ENCODE results near the gene KCNT1. TPM values are rescaled to one million over a fixed set of nuclear protein-coding genes. Genes with fewer than 3 reads are reported as not detected.

KCNT1 gene
- total and polyA plus RNA-seq, 2 donors (not counting 3 experiments of a cell fraction or from before 2014, with no cell fraction given): not detected

DNA sequence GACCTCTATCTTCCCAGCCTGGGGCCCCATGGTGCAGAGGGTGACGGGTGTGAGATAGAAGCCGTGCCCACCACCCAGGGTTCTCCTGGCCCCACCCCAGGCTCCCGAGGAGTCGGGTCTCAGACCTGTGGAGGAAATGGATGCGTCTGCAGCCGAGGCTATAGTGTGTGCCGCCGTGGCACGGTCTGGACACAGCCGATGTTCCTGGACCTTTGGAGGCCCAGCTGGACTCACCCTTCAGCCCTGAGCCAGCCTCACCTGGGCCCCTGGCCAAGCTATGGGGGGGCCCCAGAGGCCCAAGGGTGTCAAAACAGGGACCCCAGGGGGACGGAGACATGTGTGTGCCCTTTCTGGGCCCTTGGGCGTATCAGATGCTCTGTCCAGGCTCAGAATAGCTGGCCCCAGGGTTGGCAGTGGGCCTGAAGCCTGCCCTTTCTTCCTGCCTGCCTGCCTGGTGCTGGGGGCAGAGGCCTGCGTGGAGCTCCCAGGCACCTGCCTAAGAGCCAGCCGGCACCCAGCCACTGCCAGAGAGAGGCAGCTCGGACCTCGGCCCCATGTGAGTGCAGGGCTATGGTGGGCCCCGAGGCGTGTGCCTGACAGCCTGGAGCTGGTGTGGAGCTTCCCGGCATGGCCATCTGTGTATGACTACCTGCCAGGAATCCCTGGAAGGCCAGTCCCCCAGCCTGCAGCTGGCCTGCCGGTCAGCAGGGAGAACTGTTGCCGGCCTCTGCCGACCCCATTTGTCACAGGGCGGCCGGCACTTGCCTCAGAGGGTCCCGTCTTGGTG, 41.8 kb downstream of the KCNT1 start:
- dilution Hi-C loops (cut with MboI; ENCODE audit: extremely low pct_ligation_motif_present, low sequenced_read_pairs): no loop called here

DNA sequence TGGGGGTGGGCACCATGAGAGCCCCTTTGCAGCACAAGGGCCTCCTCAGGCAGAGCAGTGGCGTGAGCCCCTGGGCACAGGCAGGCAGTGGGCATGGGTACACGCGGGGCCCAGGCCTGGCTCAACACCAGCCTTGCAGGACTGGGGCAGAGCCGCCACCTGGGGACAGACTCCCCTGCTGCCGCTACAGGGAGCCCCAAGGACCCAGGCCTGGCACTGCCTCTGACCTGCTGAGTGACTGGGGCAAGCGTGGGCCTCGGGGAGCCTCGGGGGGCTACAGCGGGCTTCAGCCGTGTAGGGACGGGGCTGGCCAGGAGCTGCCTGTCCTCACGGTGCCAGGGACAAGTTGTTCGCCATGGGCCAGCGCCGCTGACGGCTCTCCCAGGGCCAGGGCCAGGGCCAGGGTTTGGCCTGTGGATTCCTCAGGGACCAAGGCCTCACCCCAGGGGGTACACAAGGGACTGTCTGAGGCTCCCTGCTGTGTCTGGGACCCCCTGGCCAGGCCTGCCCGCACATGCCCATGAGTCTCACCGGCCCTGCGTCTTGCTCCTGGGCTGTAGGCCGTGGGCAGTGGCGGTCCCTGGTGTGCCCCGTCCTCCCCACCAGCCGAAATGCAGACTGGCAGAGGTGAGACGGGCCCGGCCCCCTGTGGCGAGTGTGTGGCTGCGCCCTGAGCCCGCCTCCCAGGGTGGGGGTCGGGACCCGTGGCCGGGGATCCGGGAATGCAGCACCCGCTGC, 42.5 kb downstream of the KCNT1 start:
- H3K4me1 ChIP-seq (ENCODE audit: control insufficient read depth, extremely low read depth, insufficient read depth, low read length): no peaks in the 10 kb centered on the region
- H3K9me1 ChIP-seq (replicated peaks; ENCODE audit: control insufficient read depth, extremely low read depth, insufficient read depth, low read length): no peaks in the 10 kb centered on the region
- H2AFZ ChIP-seq (ENCODE audit: low read depth, low read length): no peak overlapping the region
- H3K79me2 ChIP-seq (ENCODE audit: control insufficient read depth, insufficient read depth, low read length): no peaks in the 10 kb centered on the region
- H3K4me2 ChIP-seq (ENCODE audit: insufficient read depth, low read length): no peak overlapping the region
- H3K27ac ChIP-seq (ENCODE audit: insufficient read depth, low read depth, low read length): no peak overlapping the region
- no peak overlapping the region for H3K4me3 ChIP-seq (replicated peaks in 1 of 3; ENCODE audit: insufficient read depth in 1 of 3, low read depth in 1 of 3, low read length in 3 of 3)
- ChIA-PET POLR2A (no interaction called here), CTCF (interaction anchor here (1.4 kb wide), 1 partner anchor 18 kb away, joined by 3 read pairs; no protein-coding TSS in a partner anchor)
- intact Hi-C loops (cut with micrococcal nuclease) (no loop called here), dilution Hi-C loops (cut with MboI; ENCODE audit: extremely low pct_ligation_motif_present, low sequenced_read_pairs) (no loop called here)
- no peak overlapping the region for H3K9ac ChIP-seq (replicated peaks; ENCODE audit: extremely low read depth, insufficient read depth, low read length)
- BruUV-seq (replicated peaks): no TSS peak
- FAIRE-seq (no peak), DNase-seq (ENCODE audit: low read depth, low spot score) (no peak)
- no peak for TF ChIP-seq POLR2AphosphoS5 (IDR thresholded peaks at IDR 0.05; ENCODE audit: insufficient read depth, low read depth, low read length)
- TF ChIP-seq FOS (IDR thresholded peaks at IDR 0.05; ENCODE audit: borderline replicate concordance, insufficient read depth, low read length): no peak
- no peak for TF ChIP-seq GATA2 (IDR thresholded peaks at IDR 0.05; ENCODE audit: insufficient read depth, insufficient read length, low read depth, low read length)
- TF ChIP-seq JUN (IDR thresholded peaks at IDR 0.05; ENCODE audit: borderline replicate concordance, insufficient read depth, insufficient read length, low read depth): no peak
- TF ChIP-seq, protein P1, sequence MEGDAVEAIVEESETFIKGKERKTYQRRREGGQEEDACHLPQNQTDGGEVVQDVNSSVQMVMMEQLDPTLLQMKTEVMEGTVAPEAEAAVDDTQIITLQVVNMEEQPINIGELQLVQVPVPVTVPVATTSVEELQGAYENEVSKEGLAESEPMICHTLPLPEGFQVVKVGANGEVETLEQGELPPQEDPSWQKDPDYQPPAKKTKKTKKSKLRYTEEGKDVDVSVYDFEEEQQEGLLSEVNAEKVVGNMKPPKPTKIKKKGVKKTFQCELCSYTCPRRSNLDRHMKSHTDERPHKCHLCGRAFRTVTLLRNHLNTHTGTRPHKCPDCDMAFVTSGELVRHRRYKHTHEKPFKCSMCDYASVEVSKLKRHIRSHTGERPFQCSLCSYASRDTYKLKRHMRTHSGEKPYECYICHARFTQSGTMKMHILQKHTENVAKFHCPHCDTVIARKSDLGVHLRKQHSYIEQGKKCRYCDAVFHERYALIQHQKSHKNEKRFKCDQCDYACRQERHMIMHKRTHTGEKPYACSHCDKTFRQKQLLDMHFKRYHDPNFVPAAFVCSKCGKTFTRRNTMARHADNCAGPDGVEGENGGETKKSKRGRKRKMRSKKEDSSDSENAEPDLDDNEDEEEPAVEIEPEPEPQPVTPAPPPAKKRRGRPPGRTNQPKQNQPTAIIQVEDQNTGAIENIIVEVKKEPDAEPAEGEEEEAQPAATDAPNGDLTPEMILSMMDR (IDR thresholded peaks at IDR 0.05; ENCODE audit: extremely low read depth in 1 of 2, insufficient read depth in 1 of 2, low read depth in 1 of 2, low read length in 2 of 2): no peak
- TF ChIP-seq POLR2A (IDR thresholded peaks at IDR 0.05; ENCODE audit: low read depth, low read length): no peak
- TF ChIP-seq, protein P2, sequence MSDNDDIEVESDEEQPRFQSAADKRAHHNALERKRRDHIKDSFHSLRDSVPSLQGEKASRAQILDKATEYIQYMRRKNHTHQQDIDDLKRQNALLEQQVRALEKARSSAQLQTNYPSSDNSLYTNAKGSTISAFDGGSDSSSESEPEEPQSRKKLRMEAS (IDR thresholded peaks at IDR 0.05; ENCODE audit: insufficient read depth, insufficient read length): no peak
- no peak for TF ChIP-seq MYC (IDR thresholded peaks at IDR 0.05; ENCODE audit: low read depth, low read length)
- no peak for TF ChIP-seq EZH2 (IDR thresholded peaks at IDR 0.05; ENCODE audit: borderline replicate concordance, low read depth, low read length, severe bottlenecking)
- no peaks in the 10 kb centered on the region for H3K27me3 ChIP-seq (ENCODE audit: control insufficient read depth in 2 of 2, insufficient read depth in 2 of 2, low read length in 2 of 2)
- H3K9me3 ChIP-seq (replicated peaks; ENCODE audit: control insufficient read depth, insufficient read depth, low read length): no peaks in the 10 kb centered on the region
- no peaks in the 10 kb centered on the region for H4K20me1 ChIP-seq (replicated peaks; ENCODE audit: control insufficient read depth, extremely low read depth, insufficient read depth, low read length)
- H3K36me3 ChIP-seq (ENCODE audit: control insufficient read depth in 2 of 2, extremely low read depth in 1 of 2, insufficient read depth in 2 of 2, low read length in 2 of 2): no peaks in the 10 kb centered on the region

More for the DNA sequence above, 41.8 kb downstream of the KCNT1 start:
- DNase-seq (ENCODE audit: low read depth, low spot score): no peak
- no peaks in the 10 kb centered on the region for H3K9me3 ChIP-seq (replicated peaks; ENCODE audit: control insufficient read depth, insufficient read depth, low read length)
- POLR2A ChIA-PET: no interaction called here
- TF ChIP-seq, protein P2 (IDR thresholded peaks at IDR 0.05; ENCODE audit: insufficient read depth, insufficient read length): no peak
- H3K4me3 ChIP-seq (replicated peaks in 1 of 3; ENCODE audit: insufficient read depth in 1 of 3, low read depth in 1 of 3, low read length in 3 of 3): no peak overlapping the region
- no peaks in the 10 kb centered on the region for H4K20me1 ChIP-seq (replicated peaks; ENCODE audit: control insufficient read depth, extremely low read depth, insufficient read depth, low read length)
- H3K4me1 ChIP-seq (ENCODE audit: control insufficient read depth, extremely low read depth, insufficient read depth, low read length): no peaks in the 10 kb centered on the region
- no peaks in the 10 kb centered on the region for H3K9me1 ChIP-seq (replicated peaks; ENCODE audit: control insufficient read depth, extremely low read depth, insufficient read depth, low read length)
- intact Hi-C loops (cut with micrococcal nuclease): no loop called here
- CTCF ChIA-PET: interaction anchor here (1.4 kb wide), 1 partner anchor 18 kb away, joined by 3 read pairs; no protein-coding TSS in a partner anchor
- FAIRE-seq: no peak
- H3K27me3 ChIP-seq (ENCODE audit: control insufficient read depth in 2 of 2, insufficient read depth in 2 of 2, low read length in 2 of 2): no peaks in the 10 kb centered on the region
- no TSS peak for BruUV-seq (replicated peaks)
- no peak overlapping the region for H3K27ac ChIP-seq (ENCODE audit: insufficient read depth, low read depth, low read length)
- no peak overlapping the region for H2AFZ ChIP-seq (ENCODE audit: low read depth, low read length)
- H3K9ac ChIP-seq (replicated peaks; ENCODE audit: extremely low read depth, insufficient read depth, low read length): no peak overlapping the region
- H3K4me2 ChIP-seq (ENCODE audit: insufficient read depth, low read length): no peak overlapping the region
- H3K79me2 ChIP-seq (ENCODE audit: control insufficient read depth, insufficient read depth, low read length): no peaks in the 10 kb centered on the region
- H3K36me3 ChIP-seq (ENCODE audit: control insufficient read depth in 2 of 2, extremely low read depth in 1 of 2, insufficient read depth in 2 of 2, low read length in 2 of 2): no peaks in the 10 kb centered on the region
